A673 (cell line): ENCODE measurements around the gene TNFSF8. TPM values are rescaled to one million over a fixed set of nuclear protein-coding genes. Genes with fewer than 3 reads are reported as not detected.

Experiments used
- BruUV-seq: library from RNA; stranded (reverse); fragments of 400-500 nt; replicated peaks from 2 replicates; lab custom pipeline; 2021; lab: Mats Ljungman, UMichigan
- CTCF ChIA-PET: fragments of 300-600 bp; sonication (Branson Sonifier 250); formaldehyde crosslinking; loops from one replicate; lab custom pipeline; 2022; ENCODE audit warnings: antibody characterized with exemption; lab: Charles Lee
- POLR2A ChIA-PET: fragments of 300-600 bp; sonication (Branson Sonifier 250); formaldehyde crosslinking; loops from one replicate; lab custom pipeline; 2022; ENCODE audit warnings: antibody characterized with exemption; ENCODE audit not compliant: low non-redundant PET; lab: Charles Lee
- DNase-seq: peaks from one replicate; pipeline ENCODE4 v3.0.0-alpha.2; 2015; ENCODE audit warnings: low spot score
- H3K27ac ChIP-seq: fragments of 200-600 bp; sonication (generic); 2 replicates; pipeline ENCODE4 v1.5.1; 2016; ENCODE audit warnings: mixed run types, low read depth, mild to moderate bottlenecking, mixed read lengths, antibody characterized with exemption, low read length; ENCODE audit not compliant: poor library complexity, severe bottlenecking
- H3K27me3 ChIP-seq: fragments of 200-600 bp; sonication (generic); replicated peaks from 2 replicates; pipeline ENCODE4 v1.6.1; 2017; ENCODE audit warnings: mixed run types, low read depth, mild to moderate bottlenecking, mixed read lengths, antibody characterized with exemption, low read length; ENCODE audit not compliant: insufficient read depth, poor library complexity
- H3K36me3 ChIP-seq: fragments of 200-600 bp; sonication (generic); 2 replicates; pipeline ENCODE4 v1.6.1; 2016; ENCODE audit warnings: mixed run types, mild to moderate bottlenecking, mixed read lengths, antibody characterized with exemption, low read length; ENCODE audit not compliant: insufficient read depth, poor library complexity, severe bottlenecking
- H3K4me1 ChIP-seq: fragments of 200-600 bp; sonication (generic); 2 replicates; pipeline ENCODE4 v1.6.1; 2017; ENCODE audit warnings: mixed run types, mild to moderate bottlenecking, mixed read lengths, antibody characterized with exemption, low read length; ENCODE audit not compliant: insufficient read depth, poor library complexity, severe bottlenecking
- H3K4me3 ChIP-seq: fragments of 200-600 bp; sonication (generic); 2 replicates; pipeline ENCODE4 v1.5.1; 2016; ENCODE audit warnings: low read depth, mixed run types, mild to moderate bottlenecking, mixed read lengths, low read length; ENCODE audit not compliant: poor library complexity, severe bottlenecking
- H3K9me3 ChIP-seq: fragments of 200-600 bp; sonication (generic); 2 replicates; pipeline ENCODE4 v1.6.1; 2016; ENCODE audit warnings: mixed run types, low read depth, mild to moderate bottlenecking, mixed read lengths, antibody characterized with exemption, low read length; ENCODE audit not compliant: poor library complexity, severe bottlenecking
- EZH2 ChIP-seq: fragments of 200-600 bp; sonication (generic); IDR thresholded peaks from 2 replicates; pipeline ENCODE4 v1.6.1; 2017; ENCODE audit warnings: borderline replicate concordance, low read depth, mild to moderate bottlenecking, mixed read lengths, antibody characterized with exemption, low read length; ENCODE audit not compliant: poor library complexity, severe bottlenecking
- intact Hi-C: fragments of 100-400 bp; cut with micrococcal nuclease; formaldehyde crosslinking; loops from one replicate; pipeline ENCODE4 v1.10.0; 2022; ENCODE audit not compliant: unreplicated experiment
- total RNA-seq: library from RNA; stranded (reverse); gene quantifications from 2 replicates; pipeline ENCODE4 v1.2.3, GENCODE V29; 2021
- TF ChIP-seq, protein P1 (sequence below): fragments of 300-800, 200-600 bp; sonication (generic); conservative IDR thresholded peaks from 2 replicates; pipeline ENCODE4 v1.5.1; 2017; ENCODE audit warnings: low read depth, mild to moderate bottlenecking, antibody characterized with exemption, low read length, moderate library complexity, mixed read lengths

TNFSF8 gene
- total RNA-seq, 1 experiment from 2014 or later, result not detected

DNA sequence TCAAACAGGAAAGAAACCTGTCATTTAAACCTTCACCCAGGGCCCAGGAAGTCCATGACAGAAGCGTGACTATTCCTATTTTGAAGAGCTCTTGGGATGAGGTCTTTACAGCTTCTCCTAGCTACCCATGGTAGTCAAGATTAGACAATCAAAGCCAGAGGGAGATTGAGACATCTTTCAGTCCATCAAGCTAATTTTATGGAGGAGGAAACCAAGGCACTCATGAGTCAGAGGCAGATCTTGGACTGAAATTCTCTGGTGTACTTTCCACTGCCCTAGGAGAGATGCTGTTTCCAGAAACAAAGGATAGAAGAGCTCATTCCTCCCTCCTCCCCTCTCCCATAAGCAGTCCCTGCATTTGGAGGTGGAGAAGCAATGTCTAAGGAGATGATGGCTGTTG lies 9.2 kb downstream of the TNFSF8 start:
- Histone ChIP-seq H3K27ac (no peak overlapping the region), H3K36me3 (no peaks in the 10 kb centered on the region), H3K4me1 (no peaks in the 10 kb centered on the region), H3K9me3 (no peaks in the 10 kb centered on the region), H3K4me3 (no peak overlapping the region), H3K27me3 (no peaks in the 10 kb centered on the region)
- DNase-seq, result no peak
- intact Hi-C loops, result no loop called here
- ChIA-PET POLR2A (no interaction called here), CTCF (no interaction called here)
- TF ChIP-seq, protein P1, sequence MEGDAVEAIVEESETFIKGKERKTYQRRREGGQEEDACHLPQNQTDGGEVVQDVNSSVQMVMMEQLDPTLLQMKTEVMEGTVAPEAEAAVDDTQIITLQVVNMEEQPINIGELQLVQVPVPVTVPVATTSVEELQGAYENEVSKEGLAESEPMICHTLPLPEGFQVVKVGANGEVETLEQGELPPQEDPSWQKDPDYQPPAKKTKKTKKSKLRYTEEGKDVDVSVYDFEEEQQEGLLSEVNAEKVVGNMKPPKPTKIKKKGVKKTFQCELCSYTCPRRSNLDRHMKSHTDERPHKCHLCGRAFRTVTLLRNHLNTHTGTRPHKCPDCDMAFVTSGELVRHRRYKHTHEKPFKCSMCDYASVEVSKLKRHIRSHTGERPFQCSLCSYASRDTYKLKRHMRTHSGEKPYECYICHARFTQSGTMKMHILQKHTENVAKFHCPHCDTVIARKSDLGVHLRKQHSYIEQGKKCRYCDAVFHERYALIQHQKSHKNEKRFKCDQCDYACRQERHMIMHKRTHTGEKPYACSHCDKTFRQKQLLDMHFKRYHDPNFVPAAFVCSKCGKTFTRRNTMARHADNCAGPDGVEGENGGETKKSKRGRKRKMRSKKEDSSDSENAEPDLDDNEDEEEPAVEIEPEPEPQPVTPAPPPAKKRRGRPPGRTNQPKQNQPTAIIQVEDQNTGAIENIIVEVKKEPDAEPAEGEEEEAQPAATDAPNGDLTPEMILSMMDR, result no peak
- TF ChIP-seq EZH2, result no peak
- BruUV-seq, result no TSS peak

GRCh38 chr9:114919611-114920010 lies 10.8 kb downstream of the TNFSF8 start:
- CTCF ChIA-PET, result no interaction called here
- intact Hi-C loops, result loop anchor here (10.0 kb wide), 1 partner anchor 615 kb away; no protein-coding TSS in a partner anchor
- no peaks in the 10 kb centered on the region for H3K27me3 ChIP-seq

DNA sequence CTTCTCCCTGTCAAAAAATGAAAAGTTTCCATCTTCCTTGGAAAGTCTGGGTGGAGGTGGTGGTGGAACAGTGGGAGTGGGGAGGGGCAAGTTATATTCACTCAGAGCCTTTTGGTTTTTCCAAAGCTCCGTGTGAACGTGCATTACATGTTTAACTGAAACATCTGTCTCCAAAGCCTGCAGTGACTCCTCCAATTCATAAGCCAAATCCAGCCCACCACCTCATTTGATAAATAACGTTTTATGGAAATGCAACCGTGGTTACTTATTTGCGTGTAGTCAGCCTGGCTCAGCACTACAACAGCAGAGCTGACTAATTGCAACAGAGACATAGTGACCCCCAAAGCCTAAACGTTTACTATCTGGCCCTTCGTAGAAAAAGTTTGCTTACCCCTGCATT lies 13.9 kb downstream of the TNFSF8 start:
- intact Hi-C loops, result loop anchor here (10.0 kb wide), 1 partner anchor 618 kb away; no protein-coding TSS in a partner anchor
- H3K9me3 ChIP-seq, result no peaks in the 10 kb centered on the region
- H3K36me3 ChIP-seq, result no peaks in the 10 kb centered on the region
- H3K4me3 ChIP-seq, result no peak overlapping the region
- no peak overlapping the region for H3K27ac ChIP-seq
- TF ChIP-seq, protein P1, result no peak
- no peak for TF ChIP-seq EZH2
- no peaks in the 10 kb centered on the region for H3K27me3 ChIP-seq
- POLR2A ChIA-PET, result no interaction called here
- CTCF ChIA-PET, result no interaction called here
- no TSS peak for BruUV-seq
- DNase-seq, result no peak
- no peaks in the 10 kb centered on the region for H3K4me1 ChIP-seq

More at GRCh38 chr9:114919611-114920010, 10.8 kb downstream of the TNFSF8 start:
- Histone ChIP-seq H3K9me3 (no peaks in the 10 kb centered on the region), H3K36me3 (no peaks in the 10 kb centered on the region), H3K4me3 (no peak overlapping the region), H3K4me1 (no peaks in the 10 kb centered on the region), H3K27ac (no peak overlapping the region)
- no TSS peak for BruUV-seq
- no peak for DNase-seq
- TF ChIP-seq, protein P1, result no peak
- TF ChIP-seq EZH2, result no peak
- POLR2A ChIA-PET, result no interaction called here
